Subcutaneous abdominal adipose tissue (tissue), 5 donors: Measurements from ENCODE around the gene ZNF618.

Source experiments
- H3K27ac ChIP-seq: one replicate; pipeline ENCODE4 v1.7.0; 2013; ENCODE audit warnings: low read depth, mild to moderate bottlenecking, inconsistent platforms, low read length, moderate library complexity
- H3K27me3 ChIP-seq, 5 donors: one replicate each; pipeline ENCODE4 v1.7.0; 2013; ENCODE audit warnings: low read length in 5 of 5, inconsistent platforms in 1 of 5; ENCODE audit not compliant: control insufficient read depth in 5 of 5, insufficient read depth in 4 of 5
- H3K36me3 ChIP-seq, 5 donors: one replicate each; pipeline ENCODE4 v1.7.0; 2013; ENCODE audit warnings: low read length in 5 of 5; ENCODE audit not compliant: control insufficient read depth in 5 of 5, insufficient read depth in 5 of 5
- H3K4me1 ChIP-seq, 5 donors: one replicate each; pipeline ENCODE4 v1.7.0; 2013; ENCODE audit warnings: low read length in 5 of 5, mild to moderate bottlenecking in 3 of 5, moderate library complexity in 1 of 5; ENCODE audit not compliant: control insufficient read depth in 5 of 5, insufficient read depth in 5 of 5
- H3K4me3 ChIP-seq, 5 donors: one replicate each; pipeline ENCODE4 v1.7.0; 2013; ENCODE audit warnings: low read length in 5 of 5, low read depth in 1 of 5
- H3K9ac ChIP-seq, 5 donors: one replicate each; pipeline ENCODE4 v1.7.0; 2013; ENCODE audit warnings: low read length in 5 of 5, mild to moderate bottlenecking in 4 of 5, moderate library complexity in 3 of 5
- H3K9me3 ChIP-seq, 5 donors: one replicate each; pipeline ENCODE4 v1.7.0; 2013; ENCODE audit warnings: low read length in 5 of 5; ENCODE audit not compliant: control insufficient read depth in 5 of 5
- donor health status: healthy.
- donor health status: healthy.
- donor health status: healthy.
- donor health status: healthy.
- donor health status: healthy.

ZNF618 gene

GRCh38 chr9:114030364-114030763, 154.3 kb downstream of the ZNF618 start:
- no peaks in the 10 kb centered on the region for H3K4me1 ChIP-seq
- no peaks in the 10 kb centered on the region for H3K27me3 ChIP-seq
- no peak overlapping the region for H3K9ac ChIP-seq
- H3K36me3 ChIP-seq: peaks cover 0 to 78% (median 53%) of the 10 kb centered on the region in 5 donors
- no peaks in the 10 kb centered on the region for H3K9me3 ChIP-seq
- no peak overlapping the region for H3K27ac ChIP-seq
- H3K4me3 ChIP-seq: no peak overlapping the region

- Histone ChIP-seq H3K4me3 (no peak overlapping the region), H3K27ac (no peak overlapping the region), H3K27me3 (no peaks in the 10 kb centered on the region), H3K9ac (no peak overlapping the region), H3K9me3 (no peaks in the 10 kb centered on the region), H3K36me3 (peaks cover 0 to 78% (median 54%) of the 10 kb centered on the region in 5 donors), H3K4me1 (no peaks in the 10 kb centered on the region)
Observed at GRCh38 chr9:114031037-114031630, 155.0 kb downstream of the ZNF618 start.

- peaks cover 0 to 9% (median 3%) of the 10 kb centered on the region in 5 donors for H3K9me3 ChIP-seq
Observed at GRCh38 chr9:114031948-114032840, 156.1 kb downstream of the ZNF618 start.

GRCh38 chr9:114033397-114034103, 157.4 kb downstream of the ZNF618 start:
- Histone ChIP-seq H3K27ac (no peak overlapping the region), H3K9me3 (peaks cover 0 to 11% (median 3%) of the 10 kb centered on the region in 5 donors), H3K4me3 (no peak overlapping the region), H3K27me3 (no peaks in the 10 kb centered on the region), H3K4me1 (no peaks in the 10 kb centered on the region), H3K36me3 (peaks cover 7 to 81% (median 69%) of the 10 kb centered on the region in 5 donors), H3K9ac (no peak overlapping the region)

More at GRCh38 chr9:114031948-114032840, 156.1 kb downstream of the ZNF618 start:
- Histone ChIP-seq H3K9ac (no peak overlapping the region), H3K4me3 (no peak overlapping the region), H3K4me1 (no peaks in the 10 kb centered on the region), H3K36me3 (peaks cover 3 to 81% (median 61%) of the 10 kb centered on the region in 5 donors), H3K27ac (no peak overlapping the region), H3K27me3 (no peaks in the 10 kb centered on the region)

- no peak overlapping the region for H3K27ac ChIP-seq
- H3K9ac ChIP-seq: no peak overlapping the region
- no peaks in the 10 kb centered on the region for H3K4me1 ChIP-seq
- H3K4me3 ChIP-seq: no peak overlapping the region
- peaks cover 0 to 11% (median 3%) of the 10 kb centered on the region in 5 donors for H3K9me3 ChIP-seq
- no peaks in the 10 kb centered on the region for H3K27me3 ChIP-seq
- H3K36me3 ChIP-seq: peaks cover 9 to 81% (median 70%) of the 10 kb centered on the region in 5 donors
Observed at GRCh38 chr9:114034196-114034595, 158.1 kb downstream of the ZNF618 start.

GRCh38 chr9:114034661-114035062, 158.6 kb downstream of the ZNF618 start:
- Histone ChIP-seq H3K9ac (no peak overlapping the region), H3K27ac (no peak overlapping the region), H3K9me3 (peaks cover 0 to 11% (median 3%) of the 10 kb centered on the region in 5 donors), H3K36me3 (peaks cover 9 to 81% (median 65%) of the 10 kb centered on the region in 5 donors), H3K4me3 (no peak overlapping the region), H3K27me3 (no peaks in the 10 kb centered on the region), H3K4me1 (no peaks in the 10 kb centered on the region)

GRCh38 chr9:114035221-114035844, 159.2 kb downstream of the ZNF618 start:
- Histone ChIP-seq H3K4me3 (no peak overlapping the region), H3K27me3 (no peaks in the 10 kb centered on the region), H3K9ac (no peak overlapping the region), H3K4me1 (no peaks in the 10 kb centered on the region), H3K27ac (no peak overlapping the region), H3K36me3 (peaks cover 9 to 79% (median 64%) of the 10 kb centered on the region in 5 donors), H3K9me3 (peaks cover 0 to 11% (median 3%) of the 10 kb centered on the region in 5 donors)

GRCh38 chr9:114035845-114036801, 160.0 kb downstream of the ZNF618 start:
- no peak overlapping the region for H3K4me3 ChIP-seq
- H3K4me1 ChIP-seq: no peaks in the 10 kb centered on the region
- H3K9ac ChIP-seq: no peak overlapping the region
- no peaks in the 10 kb centered on the region for H3K27me3 ChIP-seq
- H3K36me3 ChIP-seq: peaks cover 9 to 72% (median 61%) of the 10 kb centered on the region in 5 donors
- peaks cover 0 to 11% (median 3%) of the 10 kb centered on the region in 5 donors for H3K9me3 ChIP-seq
- no peak overlapping the region for H3K27ac ChIP-seq

GRCh38 chr9:114037249-114037648, 161.1 kb downstream of the ZNF618 start:
- H3K9ac ChIP-seq: no peak overlapping the region
- no peaks in the 10 kb centered on the region for H3K27me3 ChIP-seq
- peaks cover 0 to 11% (median 3%) of the 10 kb centered on the region in 5 donors for H3K9me3 ChIP-seq
- H3K4me3 ChIP-seq: no peak overlapping the region
- no peaks in the 10 kb centered on the region for H3K4me1 ChIP-seq
- H3K36me3 ChIP-seq: peaks cover 9 to 72% (median 59%) of the 10 kb centered on the region in 5 donors
- H3K27ac ChIP-seq: no peak overlapping the region
